SK-N-SH (cell line): ENCODE results near the gene PLEKHD1. TPM values are rescaled to one million over a fixed set of nuclear protein-coding genes. Genes with fewer than 3 reads are reported as not detected.

Experiments
- CTCF ChIA-PET: fragments of 300-600, 350-600 bp; formaldehyde crosslinking; extraction: SDS; loops from one replicate; lab custom pipeline; 2021; lab: Yijun Ruan, JAX
- POLR2A ChIA-PET: fragments of 350-600 bp; sonication (Branson Sonifier 250); formaldehyde crosslinking; extraction: SDS; loops from one replicate; lab custom pipeline; 2020; ENCODE audit warnings: antibody characterized with exemption, inconsistent platforms; lab: Yijun Ruan, JAX
- DNase-seq: peaks from one replicate; pipeline ENCODE4 v3.0.0; 2012
- H2AFZ ChIP-seq: fragments of 200-600 bp; sonication (generic); 2 replicates; pipeline ENCODE4 v1.8.1; 2016; ENCODE audit warnings: antibody characterized with exemption, mild to moderate bottlenecking, low read depth
- H3F3A ChIP-seq: fragments of 200-600 bp; sonication (generic); replicated peaks from 2 replicates; pipeline ENCODE3; 2016; ENCODE audit warnings: antibody characterized with exemption, mild to moderate bottlenecking; ENCODE audit not compliant: insufficient read depth
- H3K27ac ChIP-seq, 2 experiments: fragments of 200-500 bp in 1 of 2; fragments of 200-600 bp in 1 of 2; sonication (Bioruptor generic) in 1 of 2; sonication (generic), shearing (Covaris generic) in 1 of 2; 2 replicates each; pipeline versions ENCODE4 v1.5.1 to v1.6.1; 2014 to 2016; ENCODE audit warnings: low read depth in 2 of 2, inconsistent platforms in 1 of 2, low read length in 1 of 2, mild to moderate bottlenecking in 1 of 2, mixed read lengths in 1 of 2
- H3K27me3 ChIP-seq: fragments of 200-600 bp; sonication (generic), shearing (Covaris generic); 2 replicates; pipeline ENCODE4 v1.6.1; 2016; ENCODE audit warnings: mixed run types; ENCODE audit not compliant: insufficient read depth
- H3K36me3 ChIP-seq, 2 experiments: fragments of 200-500 bp in 1 of 2; fragments of 200-600 bp in 1 of 2; sonication (Bioruptor generic) in 1 of 2; sonication (generic) in 1 of 2; replicated peaks in 1 of 2; 2 replicates each; pipeline versions ENCODE3 to v1.5.1; 2014 to 2016; ENCODE audit warnings: low read length in 1 of 2, mild to moderate bottlenecking in 1 of 2; ENCODE audit not compliant: insufficient read depth in 2 of 2, control insufficient read depth in 1 of 2
- H3K4me1 ChIP-seq, 2 experiments: fragments of 200-500 bp in 1 of 2; fragments of 200-600 bp in 1 of 2; sonication (Bioruptor generic) in 1 of 2; sonication (generic), shearing (Covaris generic) in 1 of 2; 2 replicates each; pipeline versions ENCODE4 v1.5.1 to v1.6.1; 2014 to 2016; ENCODE audit warnings: low read depth in 1 of 2, low read length in 1 of 2, mixed run types in 1 of 2; ENCODE audit not compliant: insufficient read depth in 2 of 2, control insufficient read depth in 1 of 2
- H3K4me2 ChIP-seq: fragments of 200-600 bp; sonication (generic), shearing (Covaris generic); 2 replicates; pipeline ENCODE4 v1.6.1; 2017; ENCODE audit warnings: mixed run types
- H3K4me3 ChIP-seq, 2 experiments: fragments of 200-500 bp in 1 of 2; fragments of 200-600 bp in 1 of 2; sonication (Bioruptor generic) in 1 of 2; sonication (generic), shearing (Covaris generic) in 1 of 2; 2 replicates each; pipeline versions ENCODE4 v1.5.1 to v1.8.1; 2014 to 2016; ENCODE audit warnings: low read depth in 2 of 2, inconsistent platforms in 1 of 2, low read length in 1 of 2, mild to moderate bottlenecking in 1 of 2, mixed read lengths in 1 of 2, moderate library complexity in 1 of 2
- H3K79me2 ChIP-seq: fragments of 200-600 bp; sonication (generic); 2 replicates; pipeline ENCODE4 v1.8.1; 2017; ENCODE audit warnings: mild to moderate bottlenecking; ENCODE audit not compliant: insufficient read depth
- H3K9ac ChIP-seq: fragments of 200-600 bp; sonication (generic); 2 replicates; pipeline ENCODE4 v1.6.1; 2017; ENCODE audit warnings: mixed run types
- H3K9me2 ChIP-seq: fragments of 200-600 bp; sonication (generic); 2 replicates; pipeline ENCODE4 v1.6.1; 2017; ENCODE audit warnings: mixed run types
- H3K9me3 ChIP-seq: fragments of 200-600 bp; sonication (generic); 2 replicates; pipeline ENCODE4 v1.6.1; 2017; ENCODE audit warnings: mixed run types, mild to moderate bottlenecking, moderate library complexity
- H4K20me1 ChIP-seq: fragments of 200-600 bp; sonication (generic); 2 replicates; pipeline ENCODE4 v1.6.1; 2017; ENCODE audit warnings: mild to moderate bottlenecking, mixed run types; ENCODE audit not compliant: insufficient read depth
- EZH2phosphoT487 ChIP-seq: fragments of 200-600 bp; sonication (generic); IDR thresholded peaks from 2 replicates; pipeline ENCODE4 v1.6.1; 2017; ENCODE audit warnings: low read depth, mixed run types, mild to moderate bottlenecking, antibody characterized with exemption, moderate library complexity, borderline replicate concordance
- FOSL2 ChIP-seq: IDR thresholded peaks from 2 replicates; pipeline ENCODE4 v1.4.0; 2012; ENCODE audit warnings: low read depth, mild to moderate bottlenecking, moderate library complexity, borderline replicate concordance
- FOXJ3 ChIP-seq: sonication (generic); formaldehyde crosslinking; IDR thresholded peaks from 2 replicates; pipeline ENCODE4 v1.5.1; 2020; ENCODE audit warnings: mild to moderate bottlenecking, missing genetic modification reagents
- FOXM1 ChIP-seq: IDR thresholded peaks from 2 replicates; pipeline ENCODE4 v1.4.0; 2012; ENCODE audit warnings: low read depth, mild to moderate bottlenecking
- GABPA ChIP-seq: IDR thresholded peaks from 2 replicates; pipeline ENCODE4 v1.4.0; 2012; ENCODE audit warnings: low read depth, mild to moderate bottlenecking
- MEF2A ChIP-seq: IDR thresholded peaks from 2 replicates; pipeline ENCODE4 v1.4.0; 2012; ENCODE audit warnings: low read depth, borderline replicate concordance
- RXRA ChIP-seq: IDR thresholded peaks from 2 replicates; pipeline ENCODE4 v1.4.0; 2012; ENCODE audit warnings: low read depth, mild to moderate bottlenecking, borderline replicate concordance
- SMC3 ChIP-seq: IDR thresholded peaks from 2 replicates; pipeline ENCODE4 v1.6.1; 2012; ENCODE audit warnings: low read depth, low read length, improper control_type of control experiment
- TCF12 ChIP-seq: IDR thresholded peaks from 2 replicates; pipeline ENCODE4 v1.4.0; 2012
- polyA plus RNA-seq, 3 experiments: library from polyadenylated mRNA; depleted of rRNA; stranded (reverse); fragments of >200 nt; gene quantifications; 2 replicates each; pipeline ENCODE4 v1.2.3, GENCODE V29; 2012
- TF ChIP-seq, protein P1 (sequence below): IDR thresholded peaks from 2 replicates; pipeline ENCODE4 v1.6.1; 2012; ENCODE audit warnings: mild to moderate bottlenecking, low read depth, low read length, moderate library complexity
- TF ChIP-seq, protein P2 (sequence below): fragments of 200-600 bp; sonication (generic); IDR thresholded peaks from 2 replicates; pipeline ENCODE4 v1.6.1; 2017; ENCODE audit warnings: antibody characterized with exemption, mild to moderate bottlenecking, moderate library complexity
- TF ChIP-seq, protein P3 (sequence below): IDR thresholded peaks from 2 replicates; pipeline ENCODE4 v1.4.0; 2012; ENCODE audit warnings: low read depth, borderline replicate concordance
- TF ChIP-seq, protein P4 (sequence below): fragments of 150-350 bp; IDR thresholded peaks from 2 replicates; pipeline ENCODE4 v1.6.1; 2017; ENCODE audit warnings: antibody characterized with exemption, low read length, low read depth, borderline replicate concordance
- TF ChIP-seq, protein P5 (sequence below): fragments of 150-350 bp; IDR thresholded peaks from 2 replicates; pipeline ENCODE4 v1.6.1; 2016; ENCODE audit warnings: mild to moderate bottlenecking, low read depth, low read length
- TF ChIP-seq, protein P6 (sequence below): IDR thresholded peaks from 2 replicates; pipeline ENCODE4 v1.4.0; 2012; ENCODE audit warnings: low read depth
- TF ChIP-seq, protein P7 (sequence below): IDR thresholded peaks from 2 replicates; pipeline ENCODE4; 2012

Gene PLEKHD1
- polyA plus RNA-seq, 1 of the 3 experiments (the other 2 are of a cell fraction): 0.05 TPM

DNA sequence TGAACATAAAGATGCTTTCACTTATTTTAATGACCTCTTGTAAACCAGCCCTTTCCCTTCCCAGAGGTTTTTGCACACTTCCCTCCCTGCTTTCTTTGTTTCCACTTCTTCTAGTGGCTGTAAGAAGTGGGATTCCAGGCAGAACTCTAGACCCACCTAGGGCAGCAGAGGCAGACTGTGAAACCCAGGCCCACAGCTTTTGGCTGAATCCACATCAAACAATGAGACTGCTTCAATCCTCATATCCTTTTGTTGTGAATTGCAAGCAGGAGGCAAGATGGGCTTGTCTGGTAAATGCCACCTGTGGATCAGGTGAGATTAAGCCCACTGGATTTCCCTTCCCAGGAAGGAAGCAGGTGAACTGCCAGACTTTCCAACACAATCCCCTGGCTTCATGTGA lies 77.4 kb downstream of the PLEKHD1 start:
- H3K27ac ChIP-seq: no peak overlapping the region
- H3K27me3 ChIP-seq: peaks cover 37% of the 10 kb centered on the region; the same call in 1 of the 2 replicates
- TF ChIP-seq EZH2phosphoT487 (no peak), GABPA (no peak), MEF2A (no peak), FOSL2 (no peak), SMC3 (no peak), RXRA (no peak), FOXM1 (no peak), TCF12 (no peak), FOXJ3 (no peak)
- TF ChIP-seq, protein P1, sequence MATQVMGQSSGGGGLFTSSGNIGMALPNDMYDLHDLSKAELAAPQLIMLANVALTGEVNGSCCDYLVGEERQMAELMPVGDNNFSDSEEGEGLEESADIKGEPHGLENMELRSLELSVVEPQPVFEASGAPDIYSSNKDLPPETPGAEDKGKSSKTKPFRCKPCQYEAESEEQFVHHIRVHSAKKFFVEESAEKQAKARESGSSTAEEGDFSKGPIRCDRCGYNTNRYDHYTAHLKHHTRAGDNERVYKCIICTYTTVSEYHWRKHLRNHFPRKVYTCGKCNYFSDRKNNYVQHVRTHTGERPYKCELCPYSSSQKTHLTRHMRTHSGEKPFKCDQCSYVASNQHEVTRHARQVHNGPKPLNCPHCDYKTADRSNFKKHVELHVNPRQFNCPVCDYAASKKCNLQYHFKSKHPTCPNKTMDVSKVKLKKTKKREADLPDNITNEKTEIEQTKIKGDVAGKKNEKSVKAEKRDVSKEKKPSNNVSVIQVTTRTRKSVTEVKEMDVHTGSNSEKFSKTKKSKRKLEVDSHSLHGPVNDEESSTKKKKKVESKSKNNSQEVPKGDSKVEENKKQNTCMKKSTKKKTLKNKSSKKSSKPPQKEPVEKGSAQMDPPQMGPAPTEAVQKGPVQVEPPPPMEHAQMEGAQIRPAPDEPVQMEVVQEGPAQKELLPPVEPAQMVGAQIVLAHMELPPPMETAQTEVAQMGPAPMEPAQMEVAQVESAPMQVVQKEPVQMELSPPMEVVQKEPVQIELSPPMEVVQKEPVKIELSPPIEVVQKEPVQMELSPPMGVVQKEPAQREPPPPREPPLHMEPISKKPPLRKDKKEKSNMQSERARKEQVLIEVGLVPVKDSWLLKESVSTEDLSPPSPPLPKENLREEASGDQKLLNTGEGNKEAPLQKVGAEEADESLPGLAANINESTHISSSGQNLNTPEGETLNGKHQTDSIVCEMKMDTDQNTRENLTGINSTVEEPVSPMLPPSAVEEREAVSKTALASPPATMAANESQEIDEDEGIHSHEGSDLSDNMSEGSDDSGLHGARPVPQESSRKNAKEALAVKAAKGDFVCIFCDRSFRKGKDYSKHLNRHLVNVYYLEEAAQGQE: no peak
- TF ChIP-seq, protein P2, sequence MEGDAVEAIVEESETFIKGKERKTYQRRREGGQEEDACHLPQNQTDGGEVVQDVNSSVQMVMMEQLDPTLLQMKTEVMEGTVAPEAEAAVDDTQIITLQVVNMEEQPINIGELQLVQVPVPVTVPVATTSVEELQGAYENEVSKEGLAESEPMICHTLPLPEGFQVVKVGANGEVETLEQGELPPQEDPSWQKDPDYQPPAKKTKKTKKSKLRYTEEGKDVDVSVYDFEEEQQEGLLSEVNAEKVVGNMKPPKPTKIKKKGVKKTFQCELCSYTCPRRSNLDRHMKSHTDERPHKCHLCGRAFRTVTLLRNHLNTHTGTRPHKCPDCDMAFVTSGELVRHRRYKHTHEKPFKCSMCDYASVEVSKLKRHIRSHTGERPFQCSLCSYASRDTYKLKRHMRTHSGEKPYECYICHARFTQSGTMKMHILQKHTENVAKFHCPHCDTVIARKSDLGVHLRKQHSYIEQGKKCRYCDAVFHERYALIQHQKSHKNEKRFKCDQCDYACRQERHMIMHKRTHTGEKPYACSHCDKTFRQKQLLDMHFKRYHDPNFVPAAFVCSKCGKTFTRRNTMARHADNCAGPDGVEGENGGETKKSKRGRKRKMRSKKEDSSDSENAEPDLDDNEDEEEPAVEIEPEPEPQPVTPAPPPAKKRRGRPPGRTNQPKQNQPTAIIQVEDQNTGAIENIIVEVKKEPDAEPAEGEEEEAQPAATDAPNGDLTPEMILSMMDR: no peak
- TF ChIP-seq, protein P3, sequence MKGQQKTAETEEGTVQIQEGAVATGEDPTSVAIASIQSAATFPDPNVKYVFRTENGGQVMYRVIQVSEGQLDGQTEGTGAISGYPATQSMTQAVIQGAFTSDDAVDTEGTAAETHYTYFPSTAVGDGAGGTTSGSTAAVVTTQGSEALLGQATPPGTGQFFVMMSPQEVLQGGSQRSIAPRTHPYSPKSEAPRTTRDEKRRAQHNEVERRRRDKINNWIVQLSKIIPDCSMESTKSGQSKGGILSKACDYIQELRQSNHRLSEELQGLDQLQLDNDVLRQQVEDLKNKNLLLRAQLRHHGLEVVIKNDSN: no peak
- TF ChIP-seq, protein P4, sequence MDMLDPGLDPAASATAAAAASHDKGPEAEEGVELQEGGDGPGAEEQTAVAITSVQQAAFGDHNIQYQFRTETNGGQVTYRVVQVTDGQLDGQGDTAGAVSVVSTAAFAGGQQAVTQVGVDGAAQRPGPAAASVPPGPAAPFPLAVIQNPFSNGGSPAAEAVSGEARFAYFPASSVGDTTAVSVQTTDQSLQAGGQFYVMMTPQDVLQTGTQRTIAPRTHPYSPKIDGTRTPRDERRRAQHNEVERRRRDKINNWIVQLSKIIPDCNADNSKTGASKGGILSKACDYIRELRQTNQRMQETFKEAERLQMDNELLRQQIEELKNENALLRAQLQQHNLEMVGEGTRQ: no peak
- TF ChIP-seq, protein P5, sequence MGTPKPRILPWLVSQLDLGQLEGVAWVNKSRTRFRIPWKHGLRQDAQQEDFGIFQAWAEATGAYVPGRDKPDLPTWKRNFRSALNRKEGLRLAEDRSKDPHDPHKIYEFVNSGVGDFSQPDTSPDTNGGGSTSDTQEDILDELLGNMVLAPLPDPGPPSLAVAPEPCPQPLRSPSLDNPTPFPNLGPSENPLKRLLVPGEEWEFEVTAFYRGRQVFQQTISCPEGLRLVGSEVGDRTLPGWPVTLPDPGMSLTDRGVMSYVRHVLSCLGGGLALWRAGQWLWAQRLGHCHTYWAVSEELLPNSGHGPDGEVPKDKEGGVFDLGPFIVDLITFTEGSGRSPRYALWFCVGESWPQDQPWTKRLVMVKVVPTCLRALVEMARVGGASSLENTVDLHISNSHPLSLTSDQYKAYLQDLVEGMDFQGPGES: no peak
- TF ChIP-seq, protein P6, sequence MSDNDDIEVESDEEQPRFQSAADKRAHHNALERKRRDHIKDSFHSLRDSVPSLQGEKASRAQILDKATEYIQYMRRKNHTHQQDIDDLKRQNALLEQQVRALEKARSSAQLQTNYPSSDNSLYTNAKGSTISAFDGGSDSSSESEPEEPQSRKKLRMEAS: no peak
- TF ChIP-seq, protein P7, sequence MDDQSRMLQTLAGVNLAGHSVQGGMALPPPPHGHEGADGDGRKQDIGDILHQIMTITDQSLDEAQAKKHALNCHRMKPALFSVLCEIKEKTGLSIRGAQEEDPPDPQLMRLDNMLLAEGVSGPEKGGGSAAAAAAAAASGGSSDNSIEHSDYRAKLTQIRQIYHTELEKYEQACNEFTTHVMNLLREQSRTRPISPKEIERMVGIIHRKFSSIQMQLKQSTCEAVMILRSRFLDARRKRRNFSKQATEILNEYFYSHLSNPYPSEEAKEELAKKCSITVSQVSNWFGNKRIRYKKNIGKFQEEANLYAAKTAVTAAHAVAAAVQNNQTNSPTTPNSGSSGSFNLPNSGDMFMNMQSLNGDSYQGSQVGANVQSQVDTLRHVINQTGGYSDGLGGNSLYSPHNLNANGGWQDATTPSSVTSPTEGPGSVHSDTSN: no peak
- no peak overlapping the region for H2AFZ ChIP-seq
- no peaks in the 10 kb centered on the region for H3K9me2 ChIP-seq
- DNase-seq: no peak
- no peak overlapping the region for H3K4me3 ChIP-seq
- no peaks in the 10 kb centered on the region for H3K79me2 ChIP-seq
- H3K36me3 ChIP-seq: no peaks in the 10 kb centered on the region
- peaks cover 0 to 12% of the 10 kb centered on the region in 2 experiments; a peak in 1 of 4 replicates for H3K4me1 ChIP-seq
- H3K9ac ChIP-seq: no peak overlapping the region
- no peaks in the 10 kb centered on the region for H3K9me3 ChIP-seq
- H3F3A ChIP-seq: no peaks in the 10 kb centered on the region
- no peak overlapping the region for H3K4me2 ChIP-seq
- POLR2A ChIA-PET: no interaction called here
- CTCF ChIA-PET: interaction anchor here (1.7 to 15.9 kb wide), 5 partner anchors 11 to 26 kb away, joined by 6 to 178 read pairs (median 16); partner anchors contain the start of gene CCDC177
- no peaks in the 10 kb centered on the region for H4K20me1 ChIP-seq
